ENCODE results near the gene SLC39A13.

Gene SLC39A13

DNA sequence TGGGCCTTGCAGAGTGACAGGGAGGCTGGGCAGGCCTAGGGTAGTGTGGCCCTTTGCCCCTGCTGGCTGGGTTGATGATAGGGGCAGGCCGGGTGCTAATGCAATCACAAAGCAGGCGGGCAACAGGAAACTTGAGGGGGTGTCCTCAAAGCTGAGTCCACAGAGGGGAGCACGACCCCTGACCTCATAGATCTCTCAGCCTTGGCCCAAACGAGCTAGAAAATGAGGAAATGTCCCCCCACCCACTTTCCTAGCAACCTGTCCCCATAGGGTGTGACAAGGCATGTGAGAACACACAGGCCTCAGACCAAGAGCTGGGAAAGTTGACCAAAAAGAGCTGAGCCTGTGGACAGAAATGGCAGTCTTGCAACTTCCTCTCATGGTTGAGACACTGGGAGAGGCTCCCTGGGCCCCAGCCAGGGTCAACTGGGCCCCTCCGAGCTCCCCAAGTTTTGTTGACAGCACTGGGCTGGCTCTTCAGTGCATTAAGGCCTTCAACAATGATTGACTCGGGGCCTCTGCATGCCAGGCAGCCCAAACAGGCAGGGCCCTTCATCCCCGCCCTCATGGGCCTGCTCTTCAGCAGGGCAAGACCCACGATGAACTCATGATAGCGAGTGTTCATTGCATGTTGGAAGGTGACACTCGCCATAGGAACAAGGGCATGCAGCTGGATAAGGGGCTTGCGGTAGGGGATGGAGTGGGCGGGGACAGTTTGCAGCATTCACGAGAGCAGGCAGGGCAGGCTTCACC, 20.3 kb upstream of the SLC39A13 start:
- DNase-seq, result no peak

GRCh38 chr11:47388697-47389576, 19.5 kb upstream of the SLC39A13 start:
- no peak for DNase-seq

DNA sequence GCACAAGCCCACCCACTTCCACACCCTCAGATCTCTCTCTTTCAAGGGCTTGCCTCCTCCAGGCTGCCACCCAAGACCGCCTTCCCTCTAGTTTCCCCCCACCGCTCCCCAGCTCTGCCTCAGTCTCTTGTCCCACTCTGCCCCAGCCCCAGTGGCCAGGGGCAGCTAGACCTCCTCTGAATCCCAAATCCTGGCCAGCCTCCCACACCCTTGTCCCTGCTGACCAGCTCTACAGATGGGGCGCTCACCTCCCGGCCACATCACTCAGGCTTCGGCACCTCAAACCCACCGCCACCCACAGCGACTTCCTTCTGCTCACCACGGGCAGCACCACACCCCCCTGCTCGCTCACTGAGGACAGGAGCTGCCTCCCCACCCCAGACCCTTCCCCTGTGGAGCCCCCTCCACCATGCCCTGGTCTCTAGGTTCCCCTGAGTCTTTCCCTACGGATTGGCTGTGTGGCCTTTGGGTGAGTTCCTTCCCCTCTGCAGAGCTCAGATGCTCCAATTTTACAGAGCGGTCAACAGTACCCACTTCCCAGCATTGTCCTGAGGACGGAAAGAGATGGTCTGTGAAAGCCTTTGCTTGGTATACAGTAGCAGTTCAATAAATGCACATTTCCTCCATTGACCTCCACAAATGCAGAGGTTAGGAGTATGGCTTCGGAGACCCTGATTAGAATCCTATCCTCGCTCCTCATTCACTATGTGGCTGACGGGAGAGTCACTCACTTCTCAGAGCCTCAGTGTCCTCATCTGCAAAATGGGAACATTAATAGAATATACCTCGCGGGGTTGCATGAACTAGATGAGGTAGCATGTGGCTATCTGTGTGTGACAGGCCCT, 18.6 kb upstream of the SLC39A13 start:
- no peak for DNase-seq

- DNase-seq, result no peak
These were observed 18.0 kb upstream of the SLC39A13 start for GRCh38 chr11:47390422-47390760.

- DNase-seq, result no peak
These were observed 17.3 kb upstream of the SLC39A13 start for GRCh38 chr11:47391077-47391583.

GRCh38 chr11:47391711-47392432, 16.5 kb upstream of the SLC39A13 start:
- DNase-seq, result no peak

- DNase-seq, result no peak
These were observed 15.7 kb upstream of the SLC39A13 start for GRCh38 chr11:47392546-47393162.

DNA sequence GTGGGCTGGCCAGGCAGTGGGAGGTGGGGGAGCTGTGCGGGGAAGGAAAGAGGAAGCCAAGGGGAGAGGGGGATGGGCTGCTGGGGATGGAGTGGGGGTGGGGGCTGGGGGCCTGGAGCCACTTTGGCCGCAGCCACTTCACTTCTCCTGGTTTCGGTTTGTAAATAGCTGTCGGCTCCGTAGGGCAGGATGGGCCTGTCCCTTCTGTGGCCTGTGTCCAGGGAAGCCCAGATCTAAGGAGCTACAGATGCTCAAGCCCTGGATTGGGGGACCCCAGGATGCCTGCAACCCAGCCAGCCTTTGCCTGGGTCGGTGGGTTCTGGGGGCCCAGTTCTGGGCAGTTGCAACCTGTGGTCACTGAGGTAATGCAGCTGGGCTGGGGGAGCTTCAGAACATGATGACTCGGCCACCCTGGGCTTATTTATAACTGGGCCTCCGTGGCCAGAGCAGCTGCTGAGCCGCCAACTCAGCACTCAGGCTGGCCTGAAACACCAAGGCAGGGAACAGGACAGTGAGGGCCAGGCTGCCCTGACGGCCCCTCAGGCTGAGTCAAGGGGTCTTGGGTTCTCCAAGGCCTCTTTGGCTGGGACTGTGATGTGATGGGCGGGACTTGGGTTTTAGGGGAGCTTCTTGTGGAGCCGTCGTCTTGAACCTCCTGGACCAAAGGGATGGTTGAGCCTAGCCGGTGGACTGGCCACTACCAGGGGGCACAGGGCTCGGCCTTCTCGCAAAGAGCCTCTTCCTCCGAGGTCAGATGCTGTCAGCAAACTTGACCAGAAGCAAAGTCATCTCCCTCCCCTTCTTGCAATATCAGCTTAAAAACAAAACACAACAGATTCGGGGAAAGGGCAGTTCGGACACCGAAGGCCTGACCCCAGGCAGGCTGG, 15.0 kb upstream of the SLC39A13 start:
- no peak for DNase-seq

- no peak for DNase-seq
These were observed 14.4 kb upstream of the SLC39A13 start for GRCh38 chr11:47394050-47394321.

DNA sequence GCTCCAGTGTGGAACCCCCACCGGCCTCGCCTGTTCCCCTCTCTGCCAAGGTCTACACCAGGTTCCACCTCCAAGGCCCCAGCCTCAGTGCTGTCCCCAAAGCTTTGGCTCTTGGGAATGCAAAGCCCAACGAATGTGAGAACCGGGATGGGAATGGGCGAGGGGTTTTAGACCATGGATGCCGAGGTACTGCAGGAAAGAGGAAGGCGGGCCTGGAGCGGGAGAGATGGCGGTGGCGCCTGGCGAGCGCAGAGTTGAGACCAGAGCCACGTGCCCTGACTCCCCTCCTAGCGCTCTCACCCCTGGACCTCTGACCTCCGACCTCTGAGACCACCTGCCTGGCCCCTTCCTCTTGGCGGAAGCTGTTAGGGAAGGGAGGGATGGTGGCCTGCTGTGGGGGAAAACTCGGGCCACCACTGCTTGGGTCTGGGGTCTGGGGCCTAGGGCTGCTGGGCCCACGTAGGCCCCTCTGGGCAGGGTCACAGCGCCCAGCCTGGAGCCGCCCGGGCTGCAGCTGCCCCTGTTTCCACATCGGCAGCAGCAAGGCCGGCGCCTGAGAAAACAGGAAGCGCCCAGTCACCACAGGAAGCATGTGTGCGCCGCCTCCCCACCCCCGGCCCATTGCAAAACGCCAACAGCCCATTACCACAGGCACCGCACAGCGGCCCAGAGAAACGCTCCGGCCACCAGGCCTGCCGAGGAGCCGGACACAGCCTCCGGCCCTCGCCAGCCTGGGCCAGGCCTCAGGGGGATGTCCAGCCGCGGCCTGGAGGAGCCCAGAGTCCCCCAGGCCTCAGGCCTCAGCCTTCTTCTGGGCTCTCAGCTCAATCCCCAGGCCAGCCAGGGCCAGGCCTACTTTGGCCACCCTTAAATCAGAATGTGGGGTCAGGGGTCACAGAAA, 13.8 kb upstream of the SLC39A13 start:
- DNase-seq, result no peak

DNA sequence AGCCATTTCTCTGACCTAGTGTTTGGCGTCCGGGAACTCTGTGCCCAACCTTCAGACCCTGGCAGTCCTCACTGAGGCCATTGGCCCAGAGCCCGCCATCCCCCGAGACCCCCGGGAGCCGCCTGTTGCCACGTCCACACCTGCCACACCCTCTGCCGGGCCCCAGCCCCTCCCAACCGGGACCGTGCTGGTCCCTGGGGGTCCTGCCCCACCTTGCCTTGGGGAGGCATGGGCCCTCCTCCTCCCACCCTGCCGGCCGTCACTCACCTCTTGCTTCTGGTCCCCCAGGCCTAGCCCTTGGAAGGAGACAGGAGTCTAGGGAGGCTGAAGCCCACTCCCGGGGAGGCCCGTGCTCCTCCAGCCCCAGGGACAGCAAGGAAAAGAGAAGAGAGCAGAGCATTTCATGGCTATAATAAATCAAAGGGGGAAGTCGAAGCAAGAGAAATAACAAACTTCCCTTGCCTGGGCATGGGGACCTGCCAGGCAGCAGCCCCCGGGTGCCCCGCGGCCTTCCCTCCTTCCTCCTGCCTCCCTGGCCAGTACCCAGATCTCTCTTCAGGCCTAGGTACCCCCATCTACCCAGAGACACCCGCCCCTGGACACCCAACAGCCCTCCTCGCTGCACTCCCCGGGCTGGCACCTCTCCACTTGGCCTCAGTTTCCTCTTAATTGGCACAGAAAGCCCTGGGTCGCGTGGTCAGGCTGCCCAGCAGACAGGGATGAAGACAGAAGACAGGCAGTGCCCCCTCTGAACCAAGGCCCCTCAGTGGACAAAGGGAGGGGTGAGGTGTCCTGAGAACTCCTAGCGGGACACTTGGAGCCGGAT, 13.0 kb upstream of the SLC39A13 start:
- DNase-seq, result no peak

DNA sequence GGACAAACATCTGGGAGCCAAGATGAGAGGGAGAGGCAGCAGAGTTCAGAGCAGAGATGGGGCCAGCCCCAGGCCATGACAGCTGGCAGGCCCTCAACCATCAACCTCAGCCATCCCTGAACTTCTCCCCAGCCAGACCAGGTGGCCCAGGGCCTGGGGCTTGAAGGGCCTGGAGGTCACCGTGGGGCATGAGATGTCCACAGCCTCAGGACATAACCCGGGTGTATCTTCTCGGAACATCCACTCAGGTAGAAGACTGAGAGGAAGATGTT, 12.4 kb upstream of the SLC39A13 start:
- DNase-seq, result no peak

- DNase-seq, result no peak
These were observed 10.4 kb upstream of the SLC39A13 start for GRCh38 chr11:47398011-47398410.

- no peak for DNase-seq
These were observed 9.8 kb upstream of the SLC39A13 start for GRCh38 chr11:47398551-47398950.

DNA sequence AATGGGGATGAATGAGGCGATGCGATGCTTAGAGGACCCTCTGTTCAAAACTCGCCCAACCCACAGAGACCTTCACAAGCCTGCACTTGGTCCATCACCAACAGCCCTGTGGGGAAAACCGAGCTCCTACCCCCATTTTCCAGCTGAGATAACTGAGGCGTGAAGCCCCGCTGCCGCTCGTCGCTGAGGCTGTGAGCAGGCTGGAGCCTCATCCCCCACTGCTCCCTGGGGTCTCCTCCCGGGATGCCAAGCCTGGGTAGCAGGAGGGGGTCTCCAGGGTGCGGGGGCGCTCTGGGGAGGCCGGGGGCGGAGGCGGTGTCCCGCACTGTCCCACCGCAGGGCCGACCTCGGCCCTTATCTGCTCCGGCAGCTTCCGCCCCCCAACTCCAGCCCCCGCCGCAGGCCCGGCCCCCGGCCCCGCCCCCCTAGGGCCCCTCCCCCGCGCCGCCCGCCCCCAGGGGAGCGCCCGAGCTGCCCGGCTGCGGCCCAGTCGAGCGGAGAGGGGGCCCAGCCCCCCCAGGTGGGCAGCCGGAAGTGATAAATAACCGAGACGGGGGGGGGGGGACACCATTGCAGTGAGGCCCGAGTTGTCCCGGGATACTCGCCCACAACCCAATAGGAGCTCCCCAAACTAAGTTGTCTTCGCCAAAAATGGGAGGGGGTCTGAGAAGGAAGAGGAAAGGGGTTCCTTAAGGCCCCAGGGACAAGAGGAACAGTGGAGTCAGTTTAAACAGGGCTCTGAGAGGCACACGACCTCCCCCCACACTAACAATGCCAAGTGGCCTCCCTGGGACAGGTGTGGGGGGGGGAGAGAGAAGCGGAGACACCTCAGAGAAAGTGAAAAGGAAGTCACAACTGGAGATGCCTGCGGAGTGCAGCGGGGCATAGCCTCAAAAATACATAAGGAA, 8.3 kb upstream of the SLC39A13 start:
- DNase-seq, result no peak

DNA sequence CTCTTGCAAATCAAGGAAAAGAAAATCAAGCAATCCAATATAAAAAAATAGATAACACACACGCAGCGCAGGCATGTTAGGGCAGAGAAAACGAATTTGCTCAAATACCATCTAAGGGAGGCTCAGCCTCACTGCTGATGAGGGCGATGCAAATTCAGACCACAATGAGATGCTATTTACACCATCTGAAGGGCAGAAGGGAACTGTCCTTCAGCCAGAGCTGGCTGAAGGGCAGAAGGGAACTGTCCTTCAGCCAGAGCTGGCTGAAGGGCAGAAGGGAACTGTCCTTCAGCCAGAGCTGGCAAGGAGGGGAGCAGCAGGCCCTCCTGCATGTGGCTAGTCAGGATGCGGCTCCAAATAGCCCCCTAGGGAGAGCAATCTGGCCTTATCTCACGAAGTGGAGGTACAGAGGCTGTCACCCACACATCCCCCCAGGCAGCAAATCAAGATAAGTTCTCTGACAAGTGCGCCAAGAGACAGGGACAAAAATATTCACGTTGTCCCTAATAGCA, 7.6 kb upstream of the SLC39A13 start:
- DNase-seq, result no peak

- DNase-seq, result no peak
These were observed 5.3 kb upstream of the SLC39A13 start for GRCh38 chr11:47403135-47403534.

- no peak for DNase-seq
These were observed 4.8 kb upstream of the SLC39A13 start for GRCh38 chr11:47403571-47403970.

Measured in cortex of kidney (tissue), 1 donor.